ENCODE measurements around the gene CDIPT. TPM values are rescaled to one million over a fixed set of nuclear protein-coding genes. Genes with fewer than 3 reads are reported as not detected.

The CDIPT gene
- total RNA-seq, 1 experiment from 2014 or later = 58.3 TPM

DNA sequence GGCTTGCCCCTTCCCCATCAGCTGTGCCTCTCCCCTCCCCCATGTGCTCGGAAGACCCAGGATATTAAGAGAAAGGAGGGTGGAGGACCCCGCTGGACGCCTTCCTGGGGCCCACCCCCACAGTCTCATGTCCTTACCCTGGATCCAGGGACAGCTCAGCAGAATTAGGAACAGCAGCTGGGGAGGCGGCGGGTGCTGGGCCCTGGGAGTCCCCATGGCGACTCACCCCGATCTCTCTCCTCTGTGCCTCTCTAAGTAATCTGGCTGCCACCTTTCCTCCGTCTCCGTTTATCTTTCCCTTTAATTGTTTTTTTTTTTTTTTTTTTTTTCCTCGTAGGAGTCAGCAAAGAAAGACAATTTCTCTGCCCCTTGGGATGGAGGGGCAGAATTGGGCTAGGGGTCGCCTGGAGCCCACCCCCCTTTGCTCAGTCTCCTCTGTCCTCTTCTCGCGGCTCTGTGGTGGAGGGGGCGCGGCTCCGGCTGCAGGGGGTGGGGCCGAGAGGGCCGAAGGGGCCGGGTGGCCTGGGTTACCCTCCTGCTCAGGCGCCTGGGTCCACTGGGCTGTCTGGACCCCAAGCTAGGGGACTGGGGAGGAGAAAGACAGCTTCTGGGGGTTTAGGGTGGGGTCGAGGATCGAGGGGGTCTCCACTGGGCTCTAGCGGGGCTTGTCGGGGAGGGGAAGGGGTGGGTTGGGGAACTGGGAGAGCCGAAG, 35.9 kb upstream of the CDIPT start:
- CTCF ChIA-PET = interaction anchor here (1.0 to 1.6 kb wide), 6 partner anchors 51 to 198 kb away, joined by 4 to 10 read pairs (median 6); partner anchors contain the start of genes MVP and PAGR1
- POLR2A ChIA-PET = interaction anchor here (0.5 to 2.0 kb wide), 10 partner anchors 9 to 253 kb away, joined by 3 to 9 read pairs (median 5); partner anchors contain the start of genes HIRIP3, KCTD13, PAGR1 and TAOK2
- Histone ChIP-seq H3K27ac (ENCODE audit: low read depth, low read length) (peak overlapping the region; percentile 78; the same call in 1 of the 2 replicates), H3K9me3 (ENCODE audit: control insufficient read depth in 1 of 2, insufficient read depth in 1 of 2, low read depth in 1 of 2, low read length in 2 of 2) (no peaks in the 10 kb centered on the region), H2AFZ (ENCODE audit: low read depth, low read length, poor library complexity, severe bottlenecking) (no peak overlapping the region), H3K4me2 (ENCODE audit: low read length) (peak overlapping the region; percentile 93), H3K36me3 (ENCODE audit: control insufficient read depth in 1 of 2, insufficient read depth in 2 of 2, low read length in 2 of 2) (no peaks in the 10 kb centered on the region), H3K4me1 (ENCODE audit: control insufficient read depth in 1 of 2, insufficient read depth in 2 of 2, low read length in 2 of 2) (peaks cover 9 to 31% of the 10 kb centered on the region in 2 experiments), H3K9me2 (ENCODE audit: insufficient read depth) (no peaks in the 10 kb centered on the region), H3K9ac (ENCODE audit: low read length) (peak overlapping the region; percentile 67), H3K27me3 (ENCODE audit: insufficient read depth, low read length) (no peaks in the 10 kb centered on the region), H3K79me2 (ENCODE audit: insufficient read depth, low read length) (no peaks in the 10 kb centered on the region), H3K4me3 (replicated peaks in 1 of 2; ENCODE audit: low read depth in 1 of 2, low read length in 2 of 2) (peak overlapping the region; percentile 71 to 75), H4K20me1 (ENCODE audit: insufficient read depth) (no peaks in the 10 kb centered on the region)
- ATAC-seq = peak; percentile 68
- intact Hi-C loops (cut with micrococcal nuclease) = loop anchor here (1.0 kb wide), 2 partner anchors 74 to 97 kb away; partner anchors contain the start of genes INO80E and TAOK2
- no peak for DNase-seq (ENCODE audit: low read depth, low spot score)
- TSS peak; percentile 82 for BruUV-seq (replicated peaks)
- RAD21 ChIA-PET (ENCODE audit: low non-redundant PET in 1 of 2, low total read pairs in 2 of 2, uncharacterized antibody in 2 of 2, unreplicated experiment in 2 of 2) = interaction anchor here (0.8 to 1.1 kb wide), 5 partner anchors 7 to 92 kb away, joined by 3 to 5 read pairs (median 3); partner anchors contain the start of gene TMEM219 (in 1 of the 2)
- TF ChIP-seq, protein P1, sequence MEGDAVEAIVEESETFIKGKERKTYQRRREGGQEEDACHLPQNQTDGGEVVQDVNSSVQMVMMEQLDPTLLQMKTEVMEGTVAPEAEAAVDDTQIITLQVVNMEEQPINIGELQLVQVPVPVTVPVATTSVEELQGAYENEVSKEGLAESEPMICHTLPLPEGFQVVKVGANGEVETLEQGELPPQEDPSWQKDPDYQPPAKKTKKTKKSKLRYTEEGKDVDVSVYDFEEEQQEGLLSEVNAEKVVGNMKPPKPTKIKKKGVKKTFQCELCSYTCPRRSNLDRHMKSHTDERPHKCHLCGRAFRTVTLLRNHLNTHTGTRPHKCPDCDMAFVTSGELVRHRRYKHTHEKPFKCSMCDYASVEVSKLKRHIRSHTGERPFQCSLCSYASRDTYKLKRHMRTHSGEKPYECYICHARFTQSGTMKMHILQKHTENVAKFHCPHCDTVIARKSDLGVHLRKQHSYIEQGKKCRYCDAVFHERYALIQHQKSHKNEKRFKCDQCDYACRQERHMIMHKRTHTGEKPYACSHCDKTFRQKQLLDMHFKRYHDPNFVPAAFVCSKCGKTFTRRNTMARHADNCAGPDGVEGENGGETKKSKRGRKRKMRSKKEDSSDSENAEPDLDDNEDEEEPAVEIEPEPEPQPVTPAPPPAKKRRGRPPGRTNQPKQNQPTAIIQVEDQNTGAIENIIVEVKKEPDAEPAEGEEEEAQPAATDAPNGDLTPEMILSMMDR (IDR thresholded peaks at IDR 0.05 in 2 of 3, conservative IDR thresholded peaks at IDR 0.05 in 1 of 3; ENCODE audit: borderline replicate concordance in 1 of 3, insufficient read depth in 1 of 3, low read depth in 2 of 3, low read length in 2 of 3) = no peak
- TF ChIP-seq RAD21 (IDR thresholded peaks at IDR 0.05; ENCODE audit: low read depth) (no peak), CBX3 (IDR thresholded peaks at IDR 0.05; ENCODE audit: low read depth) (no peak), YY1 (IDR thresholded peaks at IDR 0.05; ENCODE audit: extremely low read depth, insufficient replicate concordance, low read depth, low read length) (peak; percentile 11), EGR1 (IDR thresholded peaks at IDR 0.05; ENCODE audit: low read depth) (no peak), EZH2phosphoT487 (IDR thresholded peaks at IDR 0.05; ENCODE audit: borderline replicate concordance) (no peak), SP1 (IDR thresholded peaks at IDR 0.05; ENCODE audit: low read depth) (no peak), POLR2AphosphoS5 (IDR thresholded peaks at IDR 0.05; ENCODE audit: low read depth, low read length) (no peak)
- TF ChIP-seq, protein P2, sequence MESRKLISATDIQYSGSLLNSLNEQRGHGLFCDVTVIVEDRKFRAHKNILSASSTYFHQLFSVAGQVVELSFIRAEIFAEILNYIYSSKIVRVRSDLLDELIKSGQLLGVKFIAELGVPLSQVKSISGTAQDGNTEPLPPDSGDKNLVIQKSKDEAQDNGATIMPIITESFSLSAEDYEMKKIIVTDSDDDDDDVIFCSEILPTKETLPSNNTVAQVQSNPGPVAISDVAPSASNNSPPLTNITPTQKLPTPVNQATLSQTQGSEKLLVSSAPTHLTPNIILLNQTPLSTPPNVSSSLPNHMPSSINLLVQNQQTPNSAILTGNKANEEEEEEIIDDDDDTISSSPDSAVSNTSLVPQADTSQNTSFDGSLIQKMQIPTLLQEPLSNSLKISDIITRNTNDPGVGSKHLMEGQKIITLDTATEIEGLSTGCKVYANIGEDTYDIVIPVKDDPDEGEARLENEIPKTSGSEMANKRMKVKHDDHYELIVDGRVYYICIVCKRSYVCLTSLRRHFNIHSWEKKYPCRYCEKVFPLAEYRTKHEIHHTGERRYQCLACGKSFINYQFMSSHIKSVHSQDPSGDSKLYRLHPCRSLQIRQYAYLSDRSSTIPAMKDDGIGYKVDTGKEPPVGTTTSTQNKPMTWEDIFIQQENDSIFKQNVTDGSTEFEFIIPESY (IDR thresholded peaks at IDR 0.05; ENCODE audit: extremely low read depth, insufficient replicate concordance, low read length) = no peak

All from HCT116 (cell line).